ENCODE results near the gene CREB3. TPM values are rescaled to one million over a fixed set of nuclear protein-coding genes. Genes with fewer than 3 reads are reported as not detected.

Gene CREB3
- total RNA-seq, 4 donors from 2014 or later = 33.6 to 45.4 (median 38.6) TPM

DNA sequence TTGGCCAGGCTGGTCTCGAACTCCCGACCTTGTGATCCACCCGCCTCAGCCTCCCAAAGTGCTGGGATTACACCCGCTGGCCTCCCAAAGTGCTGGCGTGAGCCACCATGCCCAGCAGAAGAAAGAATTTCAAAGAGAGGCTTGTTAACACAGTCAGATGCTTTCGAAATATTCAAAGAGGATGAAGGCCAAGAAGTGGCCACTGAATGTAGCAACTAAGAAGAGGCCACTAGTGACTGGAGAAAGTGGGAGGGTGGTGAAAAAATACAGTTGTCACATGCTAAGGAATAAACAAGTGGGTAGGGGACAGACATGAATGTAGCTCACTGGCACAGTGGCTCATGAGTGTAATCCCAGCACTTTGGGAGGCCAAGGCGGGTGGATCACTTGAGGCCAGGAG lies 29.8 kb upstream of the CREB3 start:
- TF ChIP-seq, protein P1, sequence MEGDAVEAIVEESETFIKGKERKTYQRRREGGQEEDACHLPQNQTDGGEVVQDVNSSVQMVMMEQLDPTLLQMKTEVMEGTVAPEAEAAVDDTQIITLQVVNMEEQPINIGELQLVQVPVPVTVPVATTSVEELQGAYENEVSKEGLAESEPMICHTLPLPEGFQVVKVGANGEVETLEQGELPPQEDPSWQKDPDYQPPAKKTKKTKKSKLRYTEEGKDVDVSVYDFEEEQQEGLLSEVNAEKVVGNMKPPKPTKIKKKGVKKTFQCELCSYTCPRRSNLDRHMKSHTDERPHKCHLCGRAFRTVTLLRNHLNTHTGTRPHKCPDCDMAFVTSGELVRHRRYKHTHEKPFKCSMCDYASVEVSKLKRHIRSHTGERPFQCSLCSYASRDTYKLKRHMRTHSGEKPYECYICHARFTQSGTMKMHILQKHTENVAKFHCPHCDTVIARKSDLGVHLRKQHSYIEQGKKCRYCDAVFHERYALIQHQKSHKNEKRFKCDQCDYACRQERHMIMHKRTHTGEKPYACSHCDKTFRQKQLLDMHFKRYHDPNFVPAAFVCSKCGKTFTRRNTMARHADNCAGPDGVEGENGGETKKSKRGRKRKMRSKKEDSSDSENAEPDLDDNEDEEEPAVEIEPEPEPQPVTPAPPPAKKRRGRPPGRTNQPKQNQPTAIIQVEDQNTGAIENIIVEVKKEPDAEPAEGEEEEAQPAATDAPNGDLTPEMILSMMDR (IDR thresholded peaks at IDR 0.05; ENCODE audit: low read depth) = no peak

DNA sequence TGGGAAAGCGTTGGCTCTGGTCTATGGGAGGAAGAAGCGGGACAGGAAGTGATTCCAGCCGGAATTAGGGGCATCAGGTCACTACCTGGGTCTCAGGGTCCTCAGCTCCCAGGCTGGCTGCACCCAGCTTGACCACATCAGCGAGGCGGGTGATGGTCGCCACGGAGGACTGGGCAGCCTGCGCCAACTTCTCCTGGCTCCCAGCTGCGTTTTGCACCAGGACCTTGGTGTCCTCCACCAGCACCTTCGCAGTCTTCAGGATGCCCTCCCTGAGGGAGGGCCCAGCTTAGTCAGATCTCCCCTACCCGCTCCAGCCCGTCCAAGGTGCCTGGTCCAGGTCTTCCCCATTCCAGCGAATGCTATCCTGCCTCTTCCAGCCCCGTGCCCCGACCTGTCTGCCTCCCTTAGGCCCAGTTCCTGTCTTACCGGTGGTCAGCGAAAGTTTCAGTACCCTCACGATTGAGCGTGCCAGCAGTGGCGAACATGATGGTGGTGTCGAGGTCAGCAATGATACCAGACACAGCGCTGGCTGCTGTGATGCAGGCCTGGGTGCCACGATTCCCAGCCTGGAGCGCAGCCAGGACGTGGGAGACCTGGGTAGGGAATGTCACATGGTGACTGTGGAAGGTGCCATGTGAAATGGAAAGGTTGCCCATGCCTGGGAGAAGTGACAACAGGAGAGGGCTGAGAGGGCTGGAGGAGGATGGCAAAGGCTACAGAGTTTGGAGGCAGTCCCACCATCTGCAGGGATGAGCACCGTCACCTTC lies 28.4 kb upstream of the CREB3 start:
- TF ChIP-seq, protein P1 (IDR thresholded peaks at IDR 0.05; ENCODE audit: low read depth) = no peak

DNA sequence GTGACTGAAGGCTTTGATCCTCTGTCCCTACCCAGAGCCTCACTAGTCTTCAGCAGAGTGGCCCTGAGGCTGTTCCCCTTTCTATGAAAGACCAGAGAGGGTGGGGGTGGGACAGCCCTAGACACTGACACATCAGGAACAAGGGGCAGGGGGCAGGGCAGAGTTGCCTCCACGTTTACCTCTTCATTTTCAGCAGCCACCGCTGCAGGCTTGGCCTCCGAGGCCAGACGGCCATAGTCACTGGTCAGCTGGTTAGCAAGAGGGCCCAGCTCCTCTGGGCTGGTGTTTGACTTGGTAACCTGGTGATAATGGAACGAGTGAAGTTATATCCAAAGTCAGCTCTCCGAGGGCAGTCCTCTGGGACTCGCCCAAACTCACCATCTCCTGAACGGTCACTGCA lies 27.1 kb upstream of the CREB3 start:
- TF ChIP-seq, protein P1 (IDR thresholded peaks at IDR 0.05; ENCODE audit: low read depth) = no peak

DNA sequence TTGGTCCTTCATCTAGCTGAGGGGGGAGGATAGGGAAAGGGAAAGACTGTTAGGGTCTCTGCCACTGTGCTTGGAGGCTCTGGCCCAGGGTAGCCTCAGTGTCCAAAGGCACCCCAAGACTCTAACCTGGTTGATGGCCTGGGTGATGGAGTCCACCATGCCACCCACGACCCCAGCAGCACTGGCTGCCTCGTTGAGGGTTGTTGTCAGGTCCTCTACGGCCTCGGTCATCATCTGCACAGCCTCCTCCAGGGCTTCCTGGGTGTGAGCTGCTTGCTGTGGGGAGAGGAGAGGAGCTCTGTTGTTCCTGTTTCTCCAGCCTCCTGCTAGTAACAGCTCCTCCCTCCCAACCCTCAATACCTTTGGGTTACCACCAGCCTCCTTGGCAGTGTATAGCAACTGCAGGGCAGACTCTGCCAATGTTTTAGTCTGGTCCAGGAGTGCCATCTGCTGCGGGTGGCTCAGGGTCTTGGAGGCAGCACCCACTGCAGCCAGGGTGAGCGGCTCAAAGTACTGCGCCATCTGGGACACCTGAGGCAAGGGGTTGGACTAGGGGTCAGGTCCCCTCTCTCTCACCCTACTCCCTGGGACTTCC lies 26.5 kb upstream of the CREB3 start:
- TF ChIP-seq, protein P1 (IDR thresholded peaks at IDR 0.05; ENCODE audit: low read depth) = no peak

DNA sequence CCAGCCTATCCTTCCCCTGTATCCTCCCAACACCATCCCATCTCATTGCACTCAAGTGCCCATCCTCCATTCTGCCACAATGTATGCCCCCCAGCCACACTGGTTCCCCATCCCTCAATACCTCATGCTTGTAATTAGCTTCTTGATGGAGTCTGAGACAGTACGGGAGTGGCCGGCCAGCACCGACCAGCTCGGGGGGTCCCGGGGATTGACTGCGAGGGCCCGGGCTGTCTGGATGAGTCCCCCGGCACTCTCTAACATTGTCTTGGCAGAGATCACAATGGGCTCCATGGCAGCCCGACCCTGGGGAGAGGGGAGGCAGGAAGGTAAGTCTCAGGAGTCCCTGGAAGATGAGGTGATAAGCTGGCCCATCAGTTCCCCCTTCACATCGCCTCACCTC lies 25.5 kb upstream of the CREB3 start:
- TF ChIP-seq, protein P1 (IDR thresholded peaks at IDR 0.05; ENCODE audit: low read depth) = no peak

DNA sequence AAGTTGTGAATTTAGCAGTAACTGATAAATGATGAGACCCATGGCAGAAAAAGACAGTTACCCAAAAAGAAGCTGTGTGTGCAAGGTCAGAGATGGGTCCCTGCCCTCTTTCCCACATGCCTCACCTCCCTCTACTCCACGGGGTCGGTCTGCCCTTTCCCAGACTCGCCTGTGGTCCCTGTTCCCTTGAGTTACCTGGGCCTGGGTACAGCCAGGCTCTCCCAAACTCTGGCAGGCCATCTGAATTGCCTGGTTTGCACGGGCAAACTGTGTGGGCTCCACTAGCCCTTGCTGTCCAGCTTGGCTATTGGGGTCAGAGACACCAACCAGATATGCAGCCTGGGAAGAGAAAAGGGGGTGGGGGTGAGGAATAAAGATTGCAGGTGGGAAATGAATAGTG lies 24.3 kb upstream of the CREB3 start:
- TF ChIP-seq, protein P1 (IDR thresholded peaks at IDR 0.05; ENCODE audit: low read depth) = no peak

DNA sequence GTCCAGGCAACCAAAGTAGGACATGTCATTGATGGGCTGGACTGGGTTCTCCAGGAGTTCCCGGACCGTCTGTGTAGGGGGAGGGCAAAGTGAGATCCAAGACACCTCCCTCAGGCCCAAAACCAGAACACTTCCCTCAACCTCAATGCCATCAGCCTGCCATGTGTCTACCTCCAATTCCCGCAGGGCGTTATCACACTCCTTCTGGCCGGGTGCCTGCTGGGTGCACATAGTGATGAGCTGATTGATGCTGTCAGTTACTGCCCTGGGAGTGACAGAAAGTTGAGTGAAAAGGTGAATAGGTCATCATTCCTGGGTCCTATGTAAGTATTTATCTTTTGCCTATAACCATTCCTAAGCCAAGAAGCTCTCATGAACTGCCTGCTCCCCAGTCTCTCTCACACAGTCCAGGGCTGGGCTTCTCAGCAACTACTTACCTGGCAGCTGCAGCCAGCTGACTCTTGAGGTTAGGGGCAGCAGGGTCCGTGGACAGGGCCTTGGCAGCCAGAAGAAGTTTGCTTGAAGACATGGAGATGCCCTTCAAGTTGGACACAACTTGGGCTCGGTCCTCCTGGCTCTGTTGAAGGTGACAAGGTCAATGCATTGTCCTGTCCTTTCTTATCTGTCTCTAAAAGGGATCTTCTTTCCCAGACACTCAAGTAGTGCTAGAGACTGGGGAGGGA lies 21.5 kb upstream of the CREB3 start:
- TF ChIP-seq, protein P1 (IDR thresholded peaks at IDR 0.05; ENCODE audit: low read depth) = no peak
